Esophagus muscularis mucosa (tissue), 4 donors: Measurements from ENCODE around the gene B3GNT2. TPM values are rescaled to one million over a fixed set of nuclear protein-coding genes. Genes with fewer than 3 reads are reported as not detected.

Source experiments
- DNase-seq: peaks from one replicate; pipeline ENCODE4 v3.0.0-alpha.2; 2017; ENCODE audit errors: extremely low spot score
- H3K27ac ChIP-seq, 4 donors: fragments of 200-600 bp; sonication (generic); replicated peaks in 1 of 4; 1 replicate in 3 of 4; 2 replicates in 1 of 4; pipeline ENCODE4 v1.5.1; 2016 to 2019; ENCODE audit warnings: mild to moderate bottlenecking in 1 of 4
- H3K27me3 ChIP-seq, 4 donors: fragments of 200-600 bp; sonication (generic); one replicate each; pipeline versions ENCODE4 v1.5.1 to v1.6.0; 2016 to 2019
- H3K36me3 ChIP-seq, 4 donors: fragments of 200-600 bp; sonication (generic); one replicate each; pipeline ENCODE4 v1.5.1; 2016 to 2019
- H3K4me1 ChIP-seq, 4 donors: fragments of 200-600 bp; sonication (generic); one replicate each; pipeline ENCODE4 v1.5.1; 2016 to 2019
- H3K4me3 ChIP-seq, 4 donors: fragments of 200-600 bp; sonication (generic); 1 replicate in 2 of 4; 2 replicates in 2 of 4; pipeline ENCODE4 v1.5.1; 2016 to 2019; ENCODE audit warnings: mild to moderate bottlenecking in 4 of 4, moderate library complexity in 1 of 4
- H3K9me3 ChIP-seq, 4 donors: fragments of 200-600 bp; sonication (generic); 1 replicate in 3 of 4; 2 replicates in 1 of 4; pipeline ENCODE4 v1.5.1; 2016 to 2019
- EP300 ChIP-seq: sonication (generic); formaldehyde crosslinking; IDR thresholded peaks from one replicate; pipeline ENCODE4 v1.6.1; 2017; ENCODE audit warnings: antibody characterized with exemption
- POLR2A ChIP-seq: fragments of 450-650 bp; IDR thresholded peaks from one replicate; pipeline ENCODE4 v1.6.1; 2017; ENCODE audit warnings: antibody characterized with exemption, moderate library complexity, mild to moderate bottlenecking, low read depth
- POLR2AphosphoS5 ChIP-seq, 2 donors: sonication (generic); formaldehyde crosslinking; IDR thresholded peaks; one replicate each; pipeline ENCODE4 v1.6.1; 2017; ENCODE audit warnings: antibody characterized with exemption in 2 of 2
- WGBS: methylation state at CpG from one replicate; pipeline ENCODE4 v1.1.5; 2018; 5-methylcytosine and 5-hydroxymethylcytosine counted together
- intact Hi-C: fragments of 100-400 bp; cut with DNase I; formaldehyde crosslinking; loops from one replicate; pipeline ENCODE4 v1.15.1; 2023
- total RNA-seq, 4 donors: library from RNA; depleted of rRNA; stranded (reverse); fragments of >200 nt; gene quantifications; one replicate each; pipeline versions ENCODE4 v1.1.0 to v1.2.1, GENCODE V29; 2016
- TF ChIP-seq, protein P1 (sequence below), 3 experiments: fragments of 200-600 bp in 2 of 3; fragments of 450-650 bp in 1 of 3; sonication (generic) in 2 of 3; IDR thresholded peaks; one replicate each; pipeline ENCODE4 v1.5.1; 2017 to 2019; ENCODE audit warnings: antibody characterized with exemption in 3 of 3, mild to moderate bottlenecking in 2 of 3, moderate library complexity in 1 of 3

The B3GNT2 gene
- total RNA-seq, 4 donors from 2014 or later: 11.6 to 16.3 (median 14.5) TPM

DNA sequence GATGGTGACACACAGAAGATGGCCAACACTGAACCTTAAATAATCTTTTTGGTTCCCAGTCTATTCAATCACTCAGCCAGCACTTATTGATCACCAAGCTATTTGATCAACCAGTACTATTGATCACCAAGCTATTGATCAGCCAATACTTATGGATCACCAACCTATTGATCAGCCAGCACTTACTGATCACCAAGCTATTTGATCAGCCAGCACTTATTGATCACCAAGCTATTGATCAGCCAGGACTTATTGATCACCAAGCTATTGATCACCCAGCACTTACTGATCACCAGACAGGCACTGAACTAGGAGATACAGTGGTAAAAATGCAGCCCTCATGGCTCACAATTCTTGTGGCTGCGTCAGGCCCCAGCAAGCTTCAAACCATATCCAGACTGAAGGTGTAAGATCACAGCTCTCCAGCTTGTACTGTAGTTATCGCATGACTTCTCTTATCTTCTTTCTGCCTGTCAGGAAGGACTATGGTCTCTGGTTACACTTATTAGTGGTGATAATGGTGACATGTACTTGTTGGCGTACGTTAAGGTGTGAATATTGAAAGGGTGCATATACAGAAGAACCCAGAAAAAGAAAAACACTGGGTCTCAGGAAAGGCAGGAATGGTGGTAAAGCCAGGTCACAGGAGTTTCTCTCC lies 18.4 kb upstream of the B3GNT2 start:
- Histone ChIP-seq H3K27ac (no peak overlapping the region), H3K36me3 (no peaks in the 10 kb centered on the region), H3K4me1 (peaks cover 0 to 18% (median 6%) of the 10 kb centered on the region in 4 donors), H3K9me3 (no peaks in the 10 kb centered on the region), H3K4me3 (no peak overlapping the region), H3K27me3 (no peaks in the 10 kb centered on the region)
- TF ChIP-seq, protein P1, sequence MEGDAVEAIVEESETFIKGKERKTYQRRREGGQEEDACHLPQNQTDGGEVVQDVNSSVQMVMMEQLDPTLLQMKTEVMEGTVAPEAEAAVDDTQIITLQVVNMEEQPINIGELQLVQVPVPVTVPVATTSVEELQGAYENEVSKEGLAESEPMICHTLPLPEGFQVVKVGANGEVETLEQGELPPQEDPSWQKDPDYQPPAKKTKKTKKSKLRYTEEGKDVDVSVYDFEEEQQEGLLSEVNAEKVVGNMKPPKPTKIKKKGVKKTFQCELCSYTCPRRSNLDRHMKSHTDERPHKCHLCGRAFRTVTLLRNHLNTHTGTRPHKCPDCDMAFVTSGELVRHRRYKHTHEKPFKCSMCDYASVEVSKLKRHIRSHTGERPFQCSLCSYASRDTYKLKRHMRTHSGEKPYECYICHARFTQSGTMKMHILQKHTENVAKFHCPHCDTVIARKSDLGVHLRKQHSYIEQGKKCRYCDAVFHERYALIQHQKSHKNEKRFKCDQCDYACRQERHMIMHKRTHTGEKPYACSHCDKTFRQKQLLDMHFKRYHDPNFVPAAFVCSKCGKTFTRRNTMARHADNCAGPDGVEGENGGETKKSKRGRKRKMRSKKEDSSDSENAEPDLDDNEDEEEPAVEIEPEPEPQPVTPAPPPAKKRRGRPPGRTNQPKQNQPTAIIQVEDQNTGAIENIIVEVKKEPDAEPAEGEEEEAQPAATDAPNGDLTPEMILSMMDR (IDR thresholded peaks at IDR 0.05): no peak
- TF ChIP-seq POLR2AphosphoS5 (IDR thresholded peaks at IDR 0.05): no peak
- TF ChIP-seq POLR2A: no peak
- 90% methylated on average over 4 of the region's 4 CpGs for WGBS
- no peak for DNase-seq
- intact Hi-C loops: no loop called here

DNA sequence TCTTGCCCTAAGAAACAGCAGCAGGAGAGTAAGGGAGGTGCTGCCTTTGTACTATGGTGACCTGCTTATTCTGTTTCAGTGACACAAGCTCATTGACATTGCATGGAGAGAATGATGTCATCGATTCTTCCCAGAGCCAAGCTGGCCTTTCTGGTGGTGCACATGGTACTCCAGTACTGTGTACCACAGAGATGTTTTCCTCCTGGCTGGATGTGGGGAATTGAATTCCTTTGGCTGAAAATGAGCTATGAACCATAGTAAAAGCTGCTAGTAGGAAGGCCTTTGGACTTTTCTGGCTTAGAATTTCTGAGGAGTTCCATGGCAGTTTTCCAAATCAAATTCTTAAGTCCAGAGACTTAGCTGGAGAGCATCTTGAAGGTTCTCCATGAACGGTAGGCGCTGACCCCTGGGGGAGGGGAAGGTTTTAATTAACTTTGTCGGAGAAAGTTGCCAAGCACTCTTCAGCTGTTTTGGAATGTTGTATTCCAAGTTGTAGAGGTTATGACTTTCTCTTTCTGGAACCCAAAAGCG lies 17.1 kb upstream of the B3GNT2 start:
- H3K27ac ChIP-seq: no peak overlapping the region
- TF ChIP-seq EP300: no peak
- intact Hi-C loops: no loop called here
- DNase-seq: no peak
- peaks cover 0 to 18% (median 6%) of the 10 kb centered on the region in 4 donors for H3K4me1 ChIP-seq
- H3K27me3 ChIP-seq: no peaks in the 10 kb centered on the region
- no peaks in the 10 kb centered on the region for H3K36me3 ChIP-seq
- no peak overlapping the region for H3K4me3 ChIP-seq
- no peaks in the 10 kb centered on the region for H3K9me3 ChIP-seq
- 68% methylated on average over 5 of the region's 5 CpGs for WGBS

DNA sequence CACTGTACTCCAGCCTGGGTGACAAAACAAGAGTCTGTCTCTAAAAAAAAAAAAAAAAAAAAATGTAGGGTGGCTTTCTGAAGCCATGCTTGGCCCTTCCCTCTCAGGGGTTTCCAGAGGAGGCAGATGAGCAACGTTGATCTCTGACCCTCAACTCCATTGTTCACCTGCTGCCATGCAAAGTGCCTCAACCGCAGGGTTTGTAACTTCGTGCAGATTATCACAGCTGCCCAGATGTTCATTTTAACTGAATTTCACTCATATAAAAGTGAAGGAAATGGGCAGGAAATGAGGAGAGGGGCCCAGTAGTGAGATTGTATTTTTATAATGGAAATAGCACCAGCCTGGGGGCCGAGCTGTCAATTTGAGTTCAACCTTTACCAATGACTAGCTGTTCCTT lies 14.9 kb upstream of the B3GNT2 start:
- Histone ChIP-seq H3K27ac (no peak overlapping the region), H3K4me3 (no peak overlapping the region), H3K9me3 (no peaks in the 10 kb centered on the region), H3K4me1 (peaks cover 0 to 20% (median 8%) of the 10 kb centered on the region in 4 donors), H3K36me3 (no peaks in the 10 kb centered on the region), H3K27me3 (no peaks in the 10 kb centered on the region)
- no peak for DNase-seq
- TF ChIP-seq POLR2A (no peak), EP300 (no peak), POLR2AphosphoS5 (IDR thresholded peaks at IDR 0.05) (no peak)
- intact Hi-C loops: no loop called here
- WGBS: 58% methylated on average over 4 of the region's 4 CpGs

DNA sequence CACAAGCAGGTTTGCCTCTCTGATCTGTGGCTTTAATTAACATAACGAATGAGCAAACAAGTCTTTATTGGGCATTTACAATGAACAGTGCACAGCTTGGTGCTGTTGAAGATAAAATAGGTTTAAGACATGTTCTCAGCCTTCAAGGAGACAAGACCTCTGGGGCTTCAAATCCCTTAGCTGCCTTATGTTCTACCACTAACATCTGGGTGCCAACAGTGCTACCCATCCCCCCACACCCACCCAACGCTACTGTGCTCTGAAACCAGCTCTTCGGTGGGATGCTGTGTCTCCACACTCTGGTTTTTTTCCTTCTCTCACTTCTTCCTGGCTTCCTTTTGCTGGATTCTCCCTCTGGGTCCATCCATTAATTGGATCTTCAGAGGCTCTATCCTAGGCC lies 14.1 kb upstream of the B3GNT2 start:
- no peaks in the 10 kb centered on the region for H3K27me3 ChIP-seq
- TF ChIP-seq POLR2AphosphoS5 (IDR thresholded peaks at IDR 0.05) (no peak), POLR2A (no peak), EP300 (no peak)
- TF ChIP-seq, protein P1 (IDR thresholded peaks at IDR 0.05): no peak
- intact Hi-C loops: no loop called here
- no peaks in the 10 kb centered on the region for H3K36me3 ChIP-seq
- no peak overlapping the region for H3K4me3 ChIP-seq
- no peaks in the 10 kb centered on the region for H3K9me3 ChIP-seq
- peaks cover 0 to 25% (median 11%) of the 10 kb centered on the region in 4 donors for H3K4me1 ChIP-seq
- WGBS: 80% methylated on average over 3 of the region's 3 CpGs
- DNase-seq: no peak
- H3K27ac ChIP-seq: no peak overlapping the region

DNA sequence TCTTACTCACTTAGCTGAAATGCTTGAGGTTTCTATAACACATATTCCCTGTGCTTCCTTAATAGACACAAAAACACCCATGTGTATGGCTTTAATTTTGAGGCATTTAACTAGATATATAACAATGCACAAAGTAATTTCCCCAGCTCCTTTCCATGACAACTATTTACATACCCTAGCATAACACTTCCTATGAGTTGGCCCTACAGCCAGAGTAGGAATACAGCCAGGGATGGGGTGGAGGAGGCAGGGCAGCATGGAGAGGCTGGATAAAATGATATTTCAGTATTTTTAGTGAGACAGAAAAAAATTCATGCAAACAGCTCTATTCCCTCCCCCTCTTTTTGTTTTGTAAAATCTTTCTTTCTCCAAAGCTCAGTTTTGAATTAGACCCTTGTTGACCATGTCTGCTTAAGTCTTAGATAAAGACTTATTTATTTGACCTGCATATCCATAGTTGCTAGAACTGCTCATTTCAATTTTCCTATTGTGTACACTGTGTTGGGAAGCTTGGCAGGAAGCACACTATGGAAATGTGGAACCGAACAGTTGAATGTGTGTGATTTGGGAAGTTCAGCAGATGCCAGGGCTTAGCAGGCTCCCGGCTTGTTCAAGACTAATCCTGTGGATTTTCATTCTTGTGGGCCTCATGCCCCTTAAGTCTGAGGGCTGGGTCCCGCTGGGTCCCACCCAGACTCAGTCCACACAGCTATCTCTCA lies 11.2 kb upstream of the B3GNT2 start:
- Histone ChIP-seq H3K4me3 (no peak overlapping the region), H3K36me3 (no peaks in the 10 kb centered on the region), H3K4me1 (peaks cover 0 to 10% (median 4%) of the 10 kb centered on the region in 4 donors), H3K9me3 (no peaks in the 10 kb centered on the region), H3K27me3 (no peaks in the 10 kb centered on the region), H3K27ac (no peak overlapping the region)
- intact Hi-C loops: no loop called here
- no peak for TF ChIP-seq POLR2A
- no peak for TF ChIP-seq EP300
- TF ChIP-seq, protein P1 (IDR thresholded peaks at IDR 0.05): no peak
- no peak for TF ChIP-seq POLR2AphosphoS5 (IDR thresholded peaks at IDR 0.05)
- no peak for DNase-seq
- WGBS: 69% methylated on average over 3 of the region's 3 CpGs
